ENCODE results near the gene MS4A12.
"Not testable (repeated sequence)": the region's sequence is repeated elsewhere in the genome, so short reads cannot be mapped to it uniquely, and the experiment has no call there.

MS4A12 gene, protein sequence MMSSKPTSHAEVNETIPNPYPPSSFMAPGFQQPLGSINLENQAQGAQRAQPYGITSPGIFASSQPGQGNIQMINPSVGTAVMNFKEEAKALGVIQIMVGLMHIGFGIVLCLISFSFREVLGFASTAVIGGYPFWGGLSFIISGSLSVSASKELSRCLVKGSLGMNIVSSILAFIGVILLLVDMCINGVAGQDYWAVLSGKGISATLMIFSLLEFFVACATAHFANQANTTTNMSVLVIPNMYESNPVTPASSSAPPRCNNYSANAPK

DNA sequence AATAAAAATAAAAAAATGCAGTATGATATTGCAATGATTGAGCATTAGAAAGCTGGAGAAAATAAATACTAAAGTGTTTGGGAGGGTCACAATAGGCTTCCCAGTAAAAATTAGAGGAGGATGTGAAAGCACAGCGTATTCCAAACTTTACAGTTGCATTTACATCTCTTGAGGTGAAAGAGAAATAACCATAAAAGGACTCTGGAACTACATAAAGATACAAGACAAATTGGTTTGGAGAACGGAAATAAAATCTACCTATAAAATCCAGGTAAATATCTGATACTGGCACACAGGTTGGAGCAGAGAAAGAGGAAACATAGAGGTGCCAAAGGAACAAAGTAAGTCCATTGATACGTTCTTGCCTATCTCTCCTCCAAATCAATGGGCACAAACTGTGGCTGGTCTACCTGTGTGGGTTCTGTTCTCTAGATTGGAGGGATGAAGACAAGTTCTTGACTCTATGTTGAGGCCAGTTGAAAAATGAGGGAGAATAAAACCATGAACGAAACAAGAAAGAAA is at the start of gene MS4A12:
Gene MS4A12, plus strand, starts transcription at position 291 of the 522 bp plus-strand sequence. CDS start 4,541 bp downstream, outside the sequence.
- no peak for DNase-seq (ENCODE audit: extremely low read depth, low read depth)
- TF ChIP-seq, protein P1, sequence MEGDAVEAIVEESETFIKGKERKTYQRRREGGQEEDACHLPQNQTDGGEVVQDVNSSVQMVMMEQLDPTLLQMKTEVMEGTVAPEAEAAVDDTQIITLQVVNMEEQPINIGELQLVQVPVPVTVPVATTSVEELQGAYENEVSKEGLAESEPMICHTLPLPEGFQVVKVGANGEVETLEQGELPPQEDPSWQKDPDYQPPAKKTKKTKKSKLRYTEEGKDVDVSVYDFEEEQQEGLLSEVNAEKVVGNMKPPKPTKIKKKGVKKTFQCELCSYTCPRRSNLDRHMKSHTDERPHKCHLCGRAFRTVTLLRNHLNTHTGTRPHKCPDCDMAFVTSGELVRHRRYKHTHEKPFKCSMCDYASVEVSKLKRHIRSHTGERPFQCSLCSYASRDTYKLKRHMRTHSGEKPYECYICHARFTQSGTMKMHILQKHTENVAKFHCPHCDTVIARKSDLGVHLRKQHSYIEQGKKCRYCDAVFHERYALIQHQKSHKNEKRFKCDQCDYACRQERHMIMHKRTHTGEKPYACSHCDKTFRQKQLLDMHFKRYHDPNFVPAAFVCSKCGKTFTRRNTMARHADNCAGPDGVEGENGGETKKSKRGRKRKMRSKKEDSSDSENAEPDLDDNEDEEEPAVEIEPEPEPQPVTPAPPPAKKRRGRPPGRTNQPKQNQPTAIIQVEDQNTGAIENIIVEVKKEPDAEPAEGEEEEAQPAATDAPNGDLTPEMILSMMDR (IDR thresholded peaks at IDR 0.05; ENCODE audit: low read depth, low read length, missing control alignments), result no peak
- H3K4me3 ChIP-seq (replicated peaks; ENCODE audit: low read depth, low read length), result no peak within 1 kb of the TSS

DNA sequence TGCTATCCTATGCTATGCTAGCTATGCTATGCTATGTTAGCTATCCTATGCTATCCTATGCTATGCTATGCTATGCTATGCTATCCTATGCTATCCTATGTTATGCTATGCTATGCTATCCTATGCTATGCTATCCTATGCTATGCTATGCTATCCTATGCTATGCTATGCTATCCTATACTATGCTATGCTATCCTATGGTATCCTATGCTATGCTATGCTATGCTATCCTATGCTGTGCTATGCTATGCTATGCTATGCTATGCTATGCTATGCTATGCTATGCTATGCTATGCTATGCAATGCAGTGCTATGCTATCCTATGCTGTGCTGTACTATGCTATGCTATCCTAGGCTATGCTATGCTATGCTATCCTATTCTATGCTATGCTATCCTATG is 45.5 kb upstream of the MS4A12 start:
- TF ChIP-seq, protein P1 (IDR thresholded peaks at IDR 0.05; ENCODE audit: low read depth, low read length, missing control alignments), result no peak
- no peak overlapping the region for H3K4me3 ChIP-seq (replicated peaks; ENCODE audit: low read depth, low read length)
- no peak for DNase-seq (ENCODE audit: extremely low read depth, low read depth)

DNA sequence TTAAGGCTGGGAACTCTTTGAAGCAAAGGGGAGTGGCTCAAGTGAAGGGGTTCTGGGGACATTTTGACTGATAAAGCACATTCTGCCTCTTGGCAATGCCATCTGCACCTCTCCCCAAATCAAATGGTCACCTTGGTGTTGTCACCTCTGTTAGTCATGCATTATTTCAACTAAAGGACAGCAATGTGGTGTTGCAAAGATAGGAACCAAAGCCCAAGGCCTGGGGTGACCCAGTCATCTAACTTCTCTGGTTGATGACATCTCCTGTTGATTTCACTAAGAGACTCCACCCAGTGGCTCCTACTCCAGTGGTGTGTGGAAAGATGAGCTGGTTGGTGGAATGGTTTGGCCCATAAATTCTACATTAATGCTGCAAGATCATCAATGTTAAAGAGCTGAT is 44.7 kb upstream of the MS4A12 start:
- no peak overlapping the region for H3K4me3 ChIP-seq (replicated peaks; ENCODE audit: low read depth, low read length)
- TF ChIP-seq, protein P1 (IDR thresholded peaks at IDR 0.05; ENCODE audit: low read depth, low read length, missing control alignments), result no peak
- no peak for DNase-seq (ENCODE audit: extremely low read depth, low read depth)

DNA sequence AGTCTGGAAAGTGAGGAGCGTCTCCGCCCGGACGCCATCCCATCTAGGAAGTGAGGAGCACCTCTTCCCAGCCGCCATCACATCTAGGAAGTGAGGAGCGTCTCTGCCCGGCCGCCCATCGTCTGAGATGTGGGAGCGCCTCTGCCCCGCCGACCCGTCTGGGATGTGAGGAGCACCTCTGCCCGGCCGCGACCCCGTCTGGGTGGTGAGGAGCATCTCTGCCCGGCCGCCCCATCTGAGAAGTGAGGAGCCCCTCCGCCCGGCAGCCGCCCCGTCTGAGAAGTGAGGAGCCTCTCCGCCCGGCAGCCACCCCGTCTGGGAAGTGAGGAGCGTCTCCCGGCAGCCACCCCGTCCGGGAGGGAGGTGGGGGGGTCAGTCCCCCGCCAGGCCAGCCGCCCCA is 41.4 kb upstream of the MS4A12 start:
- not testable (repeated sequence) for DNase-seq (ENCODE audit: extremely low read depth, low read depth); H3K4me3 ChIP-seq (replicated peaks; ENCODE audit: low read depth, low read length)

DNA sequence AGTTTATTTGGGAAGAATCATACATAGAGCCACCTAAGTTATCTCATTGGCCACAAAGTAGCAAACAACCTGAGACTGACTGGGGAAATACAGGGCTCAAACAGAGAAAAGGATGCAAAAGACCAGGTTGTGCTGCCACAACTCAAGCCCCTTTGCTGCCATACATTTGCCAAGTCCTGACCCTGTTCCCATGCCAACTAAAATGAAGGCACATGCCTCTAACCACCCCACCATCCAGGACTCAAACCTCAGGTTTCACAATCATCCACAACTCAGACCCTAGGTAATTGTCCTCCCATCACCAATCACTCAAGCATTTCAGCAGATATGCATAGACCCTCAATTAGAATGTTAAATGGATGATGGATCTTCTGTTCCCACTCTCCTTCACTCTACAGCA is 38.4 kb upstream of the MS4A12 start:
- H3K4me3 ChIP-seq (replicated peaks; ENCODE audit: low read depth, low read length), result no peak overlapping the region
- TF ChIP-seq, protein P1 (IDR thresholded peaks at IDR 0.05; ENCODE audit: low read depth, low read length, missing control alignments), result no peak
- DNase-seq (ENCODE audit: extremely low read depth, low read depth), result no peak

DNA sequence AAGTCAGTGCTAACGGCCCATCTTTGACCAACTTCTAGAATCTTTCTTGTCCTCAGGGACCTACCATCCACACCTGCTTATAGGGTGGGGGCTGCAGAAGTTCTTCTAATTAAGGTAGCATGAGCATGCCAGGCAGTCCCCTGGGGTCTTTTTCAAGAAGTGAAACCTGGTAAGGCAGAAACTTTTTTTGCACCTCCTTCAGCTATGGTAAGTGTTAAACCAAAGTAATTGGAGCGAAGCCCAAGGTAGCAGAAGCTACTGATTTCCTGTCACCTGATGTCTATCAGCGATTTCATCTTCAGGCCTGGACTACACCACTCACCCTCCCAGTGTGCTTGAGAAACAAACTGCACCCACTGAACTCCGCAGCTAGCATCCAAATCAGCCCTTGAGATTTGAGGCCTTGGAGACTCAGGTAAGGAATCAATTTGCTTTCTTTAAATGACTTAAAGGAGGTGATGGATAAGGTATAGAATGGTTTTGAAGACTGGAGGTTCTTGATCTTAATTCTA is 37.0 kb upstream of the MS4A12 start, which contains the start of gene MS4A1:
Gene MS4A1, plus strand, starts transcription at position 317 of the 512 bp plus-strand sequence. CDS start 6,528 bp downstream, outside the sequence.
- TF ChIP-seq, protein P1 (IDR thresholded peaks at IDR 0.05; ENCODE audit: low read depth, low read length, missing control alignments), result no peak
- no peak for DNase-seq (ENCODE audit: extremely low read depth, low read depth)
- no peak within 1 kb of the TSS for H3K4me3 ChIP-seq (replicated peaks; ENCODE audit: low read depth, low read length)

DNA sequence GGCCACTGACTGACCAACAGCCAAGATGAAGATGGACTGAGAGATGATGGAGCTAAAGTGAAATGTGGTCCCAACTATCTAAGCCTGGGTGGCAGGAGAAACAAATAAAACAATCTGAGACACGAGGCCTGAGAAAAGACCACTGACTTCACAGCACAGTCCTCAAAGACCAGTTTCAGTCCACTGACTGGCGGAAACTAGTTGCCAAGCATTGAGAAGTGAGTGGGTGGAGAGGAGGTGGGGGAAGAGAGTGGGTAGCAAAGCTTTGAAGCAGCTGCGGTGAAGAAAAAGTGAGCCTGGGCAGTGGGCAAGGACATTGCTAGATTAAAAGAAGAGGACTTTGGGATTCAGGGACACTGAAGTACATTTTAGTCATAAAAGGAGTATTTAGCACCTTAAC is 35.0 kb upstream of the MS4A12 start:
- TF ChIP-seq, protein P1 (IDR thresholded peaks at IDR 0.05; ENCODE audit: low read depth, low read length, missing control alignments), result no peak
- no peak overlapping the region for H3K4me3 ChIP-seq (replicated peaks; ENCODE audit: low read depth, low read length)
- no peak for DNase-seq (ENCODE audit: extremely low read depth, low read depth)
